ENCODE results near the gene KLC3. TPM values are rescaled to one million over a fixed set of nuclear protein-coding genes. Genes with fewer than 3 reads are reported as not detected.

Gene KLC3
- total and polyA plus RNA-seq, 8 donors: 1.7 to 6.4 (median 2.4) TPM

DNA sequence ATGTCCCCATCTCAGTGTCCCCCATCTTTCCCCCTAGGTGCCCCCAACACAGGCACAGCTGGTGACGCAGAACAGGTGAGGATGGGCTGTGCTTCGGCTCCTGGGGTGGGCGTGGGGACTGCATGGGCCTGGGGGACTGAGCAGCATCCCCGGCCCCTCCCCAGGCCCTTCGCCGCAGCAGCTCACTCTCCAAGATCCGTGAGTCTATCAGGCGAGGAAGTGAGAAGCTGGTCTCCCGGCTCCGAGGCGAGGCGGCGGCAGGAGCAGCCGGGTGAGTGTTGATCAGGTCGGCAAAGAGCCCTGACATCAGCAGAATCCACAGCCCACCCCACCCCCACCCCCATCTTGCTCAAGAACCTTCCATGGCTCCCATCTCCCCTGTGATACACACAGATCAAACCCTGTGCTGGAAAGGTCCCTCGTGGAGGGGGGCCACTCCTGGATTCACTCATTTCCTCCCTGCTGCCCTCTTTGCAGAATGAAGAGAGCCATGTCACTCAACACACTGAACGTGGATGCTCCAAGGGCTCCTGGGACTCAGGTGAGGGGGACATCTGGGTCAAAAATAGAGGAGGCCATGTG is 10.0 kb downstream of the KLC3 start:
- Histone ChIP-seq H3K9me3 (no peaks in the 10 kb centered on the region), H3K36me3 (peaks cover 0 to 6% (median 0%) of the 10 kb centered on the region in 3 donors), H3K4me3 (no peak overlapping the region), H3K27ac (no peak overlapping the region), H3K4me1 (no peaks in the 10 kb centered on the region), H3K27me3 (no peaks in the 10 kb centered on the region)
- TF ChIP-seq, protein P1, sequence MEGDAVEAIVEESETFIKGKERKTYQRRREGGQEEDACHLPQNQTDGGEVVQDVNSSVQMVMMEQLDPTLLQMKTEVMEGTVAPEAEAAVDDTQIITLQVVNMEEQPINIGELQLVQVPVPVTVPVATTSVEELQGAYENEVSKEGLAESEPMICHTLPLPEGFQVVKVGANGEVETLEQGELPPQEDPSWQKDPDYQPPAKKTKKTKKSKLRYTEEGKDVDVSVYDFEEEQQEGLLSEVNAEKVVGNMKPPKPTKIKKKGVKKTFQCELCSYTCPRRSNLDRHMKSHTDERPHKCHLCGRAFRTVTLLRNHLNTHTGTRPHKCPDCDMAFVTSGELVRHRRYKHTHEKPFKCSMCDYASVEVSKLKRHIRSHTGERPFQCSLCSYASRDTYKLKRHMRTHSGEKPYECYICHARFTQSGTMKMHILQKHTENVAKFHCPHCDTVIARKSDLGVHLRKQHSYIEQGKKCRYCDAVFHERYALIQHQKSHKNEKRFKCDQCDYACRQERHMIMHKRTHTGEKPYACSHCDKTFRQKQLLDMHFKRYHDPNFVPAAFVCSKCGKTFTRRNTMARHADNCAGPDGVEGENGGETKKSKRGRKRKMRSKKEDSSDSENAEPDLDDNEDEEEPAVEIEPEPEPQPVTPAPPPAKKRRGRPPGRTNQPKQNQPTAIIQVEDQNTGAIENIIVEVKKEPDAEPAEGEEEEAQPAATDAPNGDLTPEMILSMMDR (IDR thresholded peaks at IDR 0.05): no peak
- ATAC-seq (no peak), DNase-seq (no peak), FAIRE-seq (no peak)
- intact Hi-C loops (cut with DNase I): no loop called here
- WGBS, 2 donors: 89 to 90% methylated on average over 17 of the region's 17 CpGs

DNA sequence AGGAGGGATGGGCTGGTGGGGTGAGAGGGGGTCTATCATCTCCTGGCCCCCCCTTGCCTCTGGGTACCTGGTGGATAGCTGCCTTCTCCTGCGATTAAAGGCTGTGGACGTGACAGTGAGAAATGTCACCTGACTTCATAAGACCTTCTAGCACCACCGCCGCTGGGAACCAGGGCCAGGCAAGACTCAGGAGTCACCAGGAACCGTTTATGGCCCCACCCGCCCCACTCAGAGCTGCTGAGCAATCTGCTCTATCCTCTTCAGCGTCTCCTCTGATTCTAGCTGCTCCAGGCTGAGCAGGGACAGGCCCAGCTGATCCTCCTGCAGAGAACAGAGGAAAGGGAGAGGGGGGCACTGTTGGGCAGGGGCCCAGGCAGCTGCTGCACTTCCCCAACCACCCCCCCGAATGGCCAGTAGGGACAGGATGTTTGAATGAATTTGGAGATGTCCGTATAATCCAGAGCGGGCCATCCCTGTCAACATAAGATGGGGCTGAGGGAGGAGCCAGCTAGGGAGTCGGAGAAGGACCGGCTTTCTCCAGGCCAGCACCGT is 10.9 kb downstream of the KLC3 start:
- no peak for ATAC-seq
- H3K4me3 ChIP-seq: no peak overlapping the region
- WGBS, 2 donors: 78 to 79% methylated on average over 13 of the region's 13 CpGs
- H3K4me1 ChIP-seq: no peaks in the 10 kb centered on the region
- H3K27me3 ChIP-seq: no peaks in the 10 kb centered on the region
- H3K27ac ChIP-seq: no peak overlapping the region
- no peak for FAIRE-seq
- intact Hi-C loops (cut with DNase I): no loop called here
- DNase-seq: no peak
- no peaks in the 10 kb centered on the region for H3K9me3 ChIP-seq
- peaks cover 0 to 6% (median 0%) of the 10 kb centered on the region in 3 donors for H3K36me3 ChIP-seq
- TF ChIP-seq, protein P1 (IDR thresholded peaks at IDR 0.05): no peak

DNA sequence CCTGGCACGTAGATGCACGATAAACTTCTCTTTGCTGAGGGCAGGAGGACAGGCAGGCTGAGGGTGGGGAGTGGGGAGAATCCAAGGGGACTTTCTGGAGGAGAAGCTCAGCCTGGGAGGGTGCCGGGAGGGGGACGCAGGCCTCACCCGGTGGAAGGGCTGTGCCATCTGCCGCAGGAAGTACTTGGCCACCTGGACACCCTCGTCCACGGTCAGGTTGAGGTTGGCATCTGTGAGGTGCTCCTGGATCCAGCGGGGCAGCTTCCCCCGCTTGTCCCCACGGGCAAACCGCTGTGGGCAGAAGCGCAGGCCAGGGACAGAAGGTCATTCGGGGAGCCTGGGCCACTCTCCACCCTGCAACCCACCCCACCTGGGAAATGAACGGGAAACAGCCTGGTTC is 11.5 kb downstream of the KLC3 start:
- Histone ChIP-seq H3K27me3 (no peaks in the 10 kb centered on the region), H3K27ac (no peak overlapping the region), H3K9me3 (no peaks in the 10 kb centered on the region), H3K4me1 (no peaks in the 10 kb centered on the region), H3K36me3 (peaks cover 0 to 6% (median 0%) of the 10 kb centered on the region in 3 donors), H3K4me3 (no peak overlapping the region)
- TF ChIP-seq, protein P1 (IDR thresholded peaks at IDR 0.05): no peak
- 87 to 88% methylated on average over 15 of the region's 15 CpGs for WGBS, 2 donors
- no peak for FAIRE-seq
- intact Hi-C loops (cut with DNase I): no loop called here
- DNase-seq: no peak
- no peak for ATAC-seq

DNA sequence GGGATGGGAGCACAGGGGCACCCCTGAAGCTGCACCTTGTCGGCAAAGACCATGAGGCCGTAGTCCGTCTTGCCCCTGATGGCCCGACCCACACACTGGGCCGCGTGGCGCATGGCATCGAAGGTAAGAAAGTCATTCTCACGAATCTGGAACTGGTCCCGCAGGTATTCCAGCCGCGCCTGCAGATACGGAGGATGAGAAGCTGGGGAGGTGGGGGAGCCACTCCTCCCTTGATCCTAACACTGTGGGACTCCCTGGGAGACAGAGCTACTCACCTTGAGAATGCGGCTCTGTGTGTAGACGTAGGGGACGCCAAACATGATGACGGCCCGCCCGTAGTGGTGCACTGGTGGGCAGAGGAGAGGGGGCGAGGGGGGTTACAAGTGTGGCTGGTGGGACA is 11.9 kb downstream of the KLC3 start:
- DNase-seq: no peak
- TF ChIP-seq, protein P1 (IDR thresholded peaks at IDR 0.05): no peak
- Histone ChIP-seq H3K4me3 (no peak overlapping the region), H3K27me3 (no peaks in the 10 kb centered on the region), H3K9me3 (no peaks in the 10 kb centered on the region), H3K36me3 (peaks cover 0 to 6% (median 0%) of the 10 kb centered on the region in 3 donors), H3K4me1 (no peaks in the 10 kb centered on the region), H3K27ac (no peak overlapping the region)
- FAIRE-seq: no peak
- intact Hi-C loops (cut with DNase I): no loop called here
- 90 to 92% methylated on average over 20 of the region's 20 CpGs for WGBS, 2 donors
- no peak for ATAC-seq
